B cell (primary cell): Measurements from ENCODE around the gene PNLIPRP2. TPM values are rescaled to one million over a fixed set of nuclear protein-coding genes. Genes with fewer than 3 reads are reported as not detected.

ENCODE experiments used
- ATAC-seq: fragments of 200-7000 bp; cut with Tn5 transposase; one replicate; pipeline ENCODE4 v1.10.0; 2021; ENCODE audit warnings: low read depth, mild to moderate bottlenecking, moderate number of reproducible peaks, moderate library complexity
- CTCF ChIA-PET: fragments of 350-600 bp; sonication (Branson Sonifier 250); formaldehyde crosslinking; loops from one replicate; lab custom pipeline; 2021; ENCODE audit warnings: antibody characterized with exemption, inconsistent platforms; lab: Charles Lee
- POLR2A ChIA-PET: fragments of 350-600 bp; sonication (Branson Sonifier 250); formaldehyde crosslinking; loops from one replicate; lab custom pipeline; 2021; ENCODE audit warnings: antibody characterized with exemption; lab: Charles Lee
- DNase-seq: peaks from one replicate; pipeline ENCODE4 v3.0.0; 2013
- H2AFZ ChIP-seq: 2 replicates; pipeline ENCODE4 v1.6.1; 2012; ENCODE audit warnings: mild to moderate bottlenecking, low read depth, low read length; ENCODE audit not compliant: insufficient read depth, poor library complexity, severe bottlenecking
- H3K27ac ChIP-seq, 2 donors: 1 replicate in 1 of 2; 2 replicates in 1 of 2; pipeline ENCODE4 v1.5.1; 2012 to 2013; ENCODE audit warnings: low read length in 2 of 2, mild to moderate bottlenecking in 2 of 2, moderate library complexity in 1 of 2
- H3K27me3 ChIP-seq, 4 experiments: fragments of 200-600 bp in 1 of 4; sonication (generic) in 1 of 4; replicated peaks in 1 of 4; 1 replicate in 2 of 4; 2 replicates in 2 of 4; pipeline versions ENCODE4 v1.6.1 to v1.7.0; 2013 to 2016; ENCODE audit warnings: low read length in 3 of 4, mild to moderate bottlenecking in 2 of 4, mixed read lengths in 1 of 4, moderate library complexity in 1 of 4; ENCODE audit not compliant: insufficient read depth in 4 of 4, control insufficient read depth in 3 of 4; ENCODE audit errors: control extremely low read depth in 1 of 4
- H3K36me3 ChIP-seq, 2 experiments: replicated peaks in 1 of 2; 1 replicate in 1 of 2; 2 replicates in 1 of 2; pipeline versions ENCODE4 v1.6.1 to v1.7.1; 2013; ENCODE audit warnings: low read length in 1 of 2; ENCODE audit not compliant: insufficient read depth in 2 of 2, control insufficient read depth in 1 of 2; ENCODE audit errors: control extremely low read depth in 1 of 2, extremely low read depth in 1 of 2
- H3K4me1 ChIP-seq, 2 donors: fragments of 200-600 bp in 1 of 2; sonication (generic) in 1 of 2; 1 replicate in 1 of 2; 2 replicates in 1 of 2; pipeline versions ENCODE4 v1.5.1 to v1.6.1; 2013 to 2017; ENCODE audit warnings: low read length in 2 of 2; ENCODE audit not compliant: control insufficient read depth in 2 of 2, insufficient read depth in 2 of 2
- H3K4me2 ChIP-seq: replicated peaks from 2 replicates; pipeline ENCODE3; 2012; ENCODE audit warnings: mild to moderate bottlenecking, low read depth, low read length; ENCODE audit not compliant: poor library complexity, severe bottlenecking
- H3K4me3 ChIP-seq, 5 experiments: fragments of 200-600 bp in 1 of 5; sonication (generic) in 1 of 5; 1 replicate in 3 of 5; 2 replicates in 2 of 5; pipeline versions ENCODE4 v1.5.1 to v1.7.0; 2011 to 2016; ENCODE audit warnings: low read length in 4 of 5, mild to moderate bottlenecking in 4 of 5, low read depth in 2 of 5, control low read depth in 1 of 5, moderate library complexity in 1 of 5; ENCODE audit not compliant: insufficient read depth in 1 of 5; ENCODE audit errors: control extremely low read depth in 1 of 5, extremely low read depth in 1 of 5
- H3K79me2 ChIP-seq: fragments of 200-600 bp; sonication (generic); one replicate; pipeline ENCODE4 v1.6.0; 2016; ENCODE audit warnings: low read length; ENCODE audit not compliant: control insufficient read depth, insufficient read depth
- H3K9ac ChIP-seq: fragments of 200-600 bp; sonication (generic); 2 replicates; pipeline ENCODE4 v1.6.1; 2017; ENCODE audit warnings: mild to moderate bottlenecking, low read length, moderate library complexity
- H3K9me3 ChIP-seq, 3 donors: one replicate each; pipeline versions ENCODE4 v1.6.1 to v1.7.1; 2013; ENCODE audit warnings: low read length in 2 of 3; ENCODE audit not compliant: control insufficient read depth in 2 of 3, insufficient read depth in 1 of 3; ENCODE audit errors: control extremely low read depth in 1 of 3
- H4K20me1 ChIP-seq: 2 replicates; pipeline ENCODE4 v1.6.0; 2012; ENCODE audit warnings: mild to moderate bottlenecking, low read length; ENCODE audit not compliant: insufficient read depth, control insufficient read depth, poor library complexity, severe bottlenecking
- H3K27ac Mint-ChIP-seq: one replicate; pipeline ENCODE4 v1.8.0; 2021; ENCODE audit warnings: mixed read lengths
- H3K27me3 Mint-ChIP-seq: one replicate; pipeline ENCODE4 v1.8.0; 2021; ENCODE audit warnings: mixed read lengths
- H3K4me1 Mint-ChIP-seq: one replicate; pipeline ENCODE4 v1.8.0; 2021; ENCODE audit warnings: mixed read lengths
- H3K4me3 Mint-ChIP-seq: one replicate; pipeline ENCODE4 v1.8.0; 2021; ENCODE audit warnings: mixed read lengths
- H3K9me3 Mint-ChIP-seq: one replicate; pipeline ENCODE4 v1.8.0; 2022; ENCODE audit warnings: mixed read lengths; ENCODE audit not compliant: insufficient read depth
- CTCF ChIP-seq: fragments of 200-600 bp; IDR thresholded peaks from one replicate; pipeline ENCODE4 v1.8.0; 2022; ENCODE audit warnings: antibody characterized with exemption, mild to moderate bottlenecking
- EZH2 ChIP-seq: IDR thresholded peaks from 2 replicates; pipeline ENCODE4 v1.6.1; 2012; ENCODE audit warnings: borderline replicate concordance, low read depth, mild to moderate bottlenecking, moderate library complexity, low read length; ENCODE audit not compliant: insufficient read depth, poor library complexity, severe bottlenecking
- WGBS: methylation state at CpG from one replicate; pipeline ENCODE4 v1.1.5; 2013; ENCODE audit warnings: missing lambda C conversion rate; ENCODE audit not compliant: insufficient coverage; 5-methylcytosine and 5-hydroxymethylcytosine counted together
- intact Hi-C: fragments of 100-400 bp; cut with micrococcal nuclease; formaldehyde crosslinking; loops from one replicate; pipeline ENCODE4 v1.10.0; 2022
- polyA plus RNA-seq: library from polyadenylated mRNA; depleted of rRNA; stranded (reverse); fragments of >200 nt; gene quantifications from 2 replicates; pipeline ENCODE4 v1.2.3, GENCODE V29; 2012
- total RNA-seq, 2 donors: library from RNA; stranded (reverse); fragments of 120-200 nt in 1 of 2; gene quantifications; 1 replicate in 1 of 2; 2 replicates in 1 of 2; pipeline versions ENCODE4 v1.2.3 to v1.2.4, GENCODE V29; 2013 to 2022

PNLIPRP2 gene
- total and polyA plus RNA-seq, 2 donors (not counting 1 experiment from before 2014, with no cell fraction given) = not detected

GRCh38 chr10:116676633-116677032, 55.9 kb downstream of the PNLIPRP2 start:
- H3K9ac ChIP-seq = no peak overlapping the region
- CTCF ChIA-PET = no interaction called here
- no peak overlapping the region for H2AFZ ChIP-seq
- intact Hi-C loops = no loop called here
- H4K20me1 ChIP-seq = no peaks in the 10 kb centered on the region
- no peak overlapping the region for H3K27ac Mint-ChIP-seq
- DNase-seq (no peak), ATAC-seq (no peak)
- no peaks in the 10 kb centered on the region for H3K4me1 ChIP-seq
- WGBS = 81% methylated on average over 7 of the region's 8 CpGs
- no peaks in the 10 kb centered on the region for H3K79me2 ChIP-seq
- no peaks in the 10 kb centered on the region for H3K36me3 ChIP-seq
- H3K4me3 Mint-ChIP-seq = no peak overlapping the region
- H3K9me3 ChIP-seq = no peaks in the 10 kb centered on the region
- no peaks in the 10 kb centered on the region for H3K9me3 Mint-ChIP-seq
- POLR2A ChIA-PET = no interaction called here
- no peak overlapping the region for H3K27ac ChIP-seq
- H3K27me3 Mint-ChIP-seq = no peaks in the 10 kb centered on the region
- no peak overlapping the region for H3K4me2 ChIP-seq
- H3K27me3 ChIP-seq = no peaks in the 10 kb centered on the region
- H3K4me3 ChIP-seq = no peak overlapping the region
- H3K4me1 Mint-ChIP-seq = no peaks in the 10 kb centered on the region
- TF ChIP-seq EZH2 (no peak), CTCF (no peak)

- no peak overlapping the region for H3K4me2 ChIP-seq
- ATAC-seq (no peak), DNase-seq (no peak)
- H3K36me3 ChIP-seq = no peaks in the 10 kb centered on the region
- ChIA-PET CTCF (no interaction called here), POLR2A (no interaction called here)
- no peaks in the 10 kb centered on the region for H3K4me1 Mint-ChIP-seq
- H3K4me3 Mint-ChIP-seq = no peak overlapping the region
- H3K4me3 ChIP-seq = no peak overlapping the region
- H3K9me3 Mint-ChIP-seq = no peaks in the 10 kb centered on the region
- intact Hi-C loops = no loop called here
- no peak overlapping the region for H3K27ac Mint-ChIP-seq
- H2AFZ ChIP-seq = no peak overlapping the region
- H3K4me1 ChIP-seq = no peaks in the 10 kb centered on the region
- no peaks in the 10 kb centered on the region for H4K20me1 ChIP-seq
- no peak for TF ChIP-seq CTCF
- TF ChIP-seq EZH2 = no peak
- no peak overlapping the region for H3K27ac ChIP-seq
- no peaks in the 10 kb centered on the region for H3K27me3 Mint-ChIP-seq
- no peaks in the 10 kb centered on the region for H3K79me2 ChIP-seq
- no peak overlapping the region for H3K9ac ChIP-seq
- 96% methylated on average over 10 of the region's 15 CpGs for WGBS
- no peaks in the 10 kb centered on the region for H3K27me3 ChIP-seq
- H3K9me3 ChIP-seq = no peaks in the 10 kb centered on the region
These were observed 58.6 kb downstream of the PNLIPRP2 start for GRCh38 chr10:116679351-116679750.
